GM13977 (cell line): ENCODE measurements around the gene WDR4.
A peak's percentile ranks its signal among the peaks of the same experiment; 100 is the strongest.

Experiments used
- DNase-seq: peaks from one replicate; pipeline ENCODE4 v3.0.0; 2012; ENCODE audit warnings: low spot score
- CTCF ChIP-seq: IDR thresholded peaks from 2 replicates; pipeline ENCODE4 v1.5.1; 2012; ENCODE audit warnings: mild to moderate bottlenecking, control low read depth; ENCODE audit not compliant: insufficient read depth; ENCODE audit errors: extremely low read depth, missing control alignments
- in situ Hi-C: fragments of 300-500 bp; cut with MboI; formaldehyde crosslinking; loops from one replicate; pipeline ENCODE4 v1.12.0; 2022; ENCODE audit warnings: low sequenced_read_pairs, low pct_unique_long_range_greater_than_20kb, mixed read lengths, inconsistent platforms; ENCODE audit not compliant: unreplicated experiment

WDR4 gene

DNA sequence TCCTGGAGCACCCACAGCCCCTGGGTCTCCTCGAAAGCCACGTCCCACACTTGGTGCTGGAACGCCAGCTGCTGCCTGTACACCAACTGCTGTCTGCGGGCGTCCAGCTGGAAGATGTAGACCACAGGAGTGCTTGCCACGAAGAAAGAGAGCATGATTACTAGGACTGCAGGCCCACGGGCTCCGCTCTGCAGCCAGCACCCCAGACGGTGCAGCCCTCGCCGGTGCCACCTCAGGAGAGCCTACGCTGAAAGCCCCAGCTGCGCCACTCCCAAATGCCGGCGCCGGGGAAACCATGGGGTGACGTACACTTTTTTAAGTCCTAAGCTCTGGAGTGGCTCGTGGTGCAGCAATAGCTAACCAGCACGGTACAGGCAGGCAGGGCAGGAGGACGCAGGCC lies 25.7 kb downstream of the WDR4 start:
- TF ChIP-seq CTCF: no peak
- DNase-seq: no peak
- in situ Hi-C loops: no loop called here

DNA sequence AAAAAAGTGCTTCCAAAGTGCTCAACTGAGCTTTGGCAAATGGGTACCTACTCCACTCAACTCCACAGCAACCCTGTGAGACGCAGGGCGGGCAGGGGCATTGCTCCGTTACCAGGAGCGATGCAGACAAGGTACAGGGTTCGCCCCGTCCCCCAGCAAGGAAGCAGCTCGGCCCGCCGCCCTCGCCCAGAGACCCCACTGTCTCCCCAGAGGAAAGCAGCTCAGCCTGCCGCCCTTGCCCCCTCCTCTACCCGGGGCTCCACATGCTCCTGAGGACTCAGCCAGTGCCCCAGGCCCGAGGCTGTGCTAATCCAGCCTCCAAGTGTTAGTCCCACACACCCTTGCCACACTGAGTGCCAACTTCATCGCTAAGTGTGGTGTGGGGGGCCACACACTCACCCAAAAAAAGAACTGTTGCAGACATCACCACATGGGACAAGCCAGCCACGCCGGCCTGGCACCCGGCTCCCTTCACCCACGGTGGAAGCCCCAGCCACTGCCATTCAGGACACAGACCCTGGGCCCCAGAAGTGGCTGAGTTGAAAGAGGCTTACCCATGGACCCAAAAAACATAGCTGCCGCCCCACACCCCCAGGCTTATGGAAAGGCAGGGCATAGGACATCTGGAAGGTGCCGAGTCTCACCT lies 26.3 kb downstream of the WDR4 start:
- TF ChIP-seq CTCF: no peak
- DNase-seq: no peak
- in situ Hi-C loops: no loop called here

DNA sequence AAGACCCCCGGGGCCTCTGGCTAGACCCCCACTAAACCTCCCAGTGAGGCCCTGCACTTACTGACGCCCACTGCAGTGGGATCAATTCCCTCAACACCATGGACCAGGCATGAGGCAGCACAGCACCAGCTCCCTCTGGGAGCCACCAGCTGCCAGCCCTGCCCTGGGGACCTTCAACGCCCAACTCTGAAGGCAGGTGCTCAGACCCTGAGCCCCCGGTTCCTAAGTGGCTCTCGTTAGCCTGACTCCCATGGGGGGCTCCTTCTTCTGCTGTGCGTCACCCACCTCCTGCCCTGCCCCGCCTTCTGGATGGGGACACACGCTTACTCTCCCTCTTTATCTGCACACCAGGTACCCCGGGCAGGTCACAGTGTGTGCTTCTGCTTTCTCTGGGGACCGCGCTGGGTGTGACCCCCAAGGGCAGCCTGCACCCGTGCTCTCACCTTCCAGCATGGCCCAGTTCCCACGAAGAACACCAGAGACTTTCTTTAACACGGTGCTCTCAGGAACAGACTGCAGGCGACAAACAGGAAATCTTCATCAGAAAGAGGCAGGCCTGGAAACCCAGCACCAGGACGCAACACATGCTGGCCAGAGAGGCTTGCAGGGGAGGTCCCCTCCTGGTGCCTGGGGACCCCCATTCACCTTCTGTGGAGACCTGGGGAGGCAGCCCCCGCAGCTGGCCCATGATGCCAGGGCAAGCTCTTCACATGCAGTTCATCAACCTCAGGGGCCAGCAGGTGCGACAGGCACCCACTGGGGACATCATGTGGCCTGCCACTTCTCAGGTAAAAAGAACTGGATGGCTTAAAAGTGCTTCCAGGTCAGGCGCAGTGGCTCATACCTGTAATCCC lies 27.3 kb downstream of the WDR4 start:
- in situ Hi-C loops: no loop called here
- no peak for TF ChIP-seq CTCF
- no peak for DNase-seq

DNA sequence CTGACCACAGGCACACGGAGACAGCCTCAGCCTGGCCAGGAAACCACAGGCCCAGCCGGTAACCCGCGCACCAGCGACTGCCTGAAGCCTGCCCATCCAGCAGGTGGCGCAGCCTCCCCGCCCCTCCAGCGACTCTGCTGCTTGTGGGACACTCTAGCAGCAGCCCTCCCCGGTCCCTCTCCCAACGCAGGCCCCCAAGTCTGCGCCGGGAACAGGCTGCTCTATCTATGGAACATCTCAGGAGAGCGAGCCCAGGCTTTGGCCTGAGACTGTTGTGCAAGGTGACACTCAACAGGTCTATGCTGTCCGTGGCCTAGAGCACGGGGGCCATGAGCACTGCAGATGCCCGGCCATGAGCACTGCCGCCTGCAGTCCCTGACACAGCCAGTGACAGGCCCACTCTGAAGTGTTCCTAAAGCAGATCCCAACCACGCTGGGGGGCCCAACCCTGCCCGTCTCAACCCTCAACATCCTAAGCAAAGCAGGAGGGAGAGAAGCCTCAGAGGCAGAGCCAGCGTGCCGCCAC lies 28.4 kb downstream of the WDR4 start:
- peak; percentile 67 for TF ChIP-seq CTCF
- in situ Hi-C loops: no loop called here
- peak; percentile 63 for DNase-seq

DNA sequence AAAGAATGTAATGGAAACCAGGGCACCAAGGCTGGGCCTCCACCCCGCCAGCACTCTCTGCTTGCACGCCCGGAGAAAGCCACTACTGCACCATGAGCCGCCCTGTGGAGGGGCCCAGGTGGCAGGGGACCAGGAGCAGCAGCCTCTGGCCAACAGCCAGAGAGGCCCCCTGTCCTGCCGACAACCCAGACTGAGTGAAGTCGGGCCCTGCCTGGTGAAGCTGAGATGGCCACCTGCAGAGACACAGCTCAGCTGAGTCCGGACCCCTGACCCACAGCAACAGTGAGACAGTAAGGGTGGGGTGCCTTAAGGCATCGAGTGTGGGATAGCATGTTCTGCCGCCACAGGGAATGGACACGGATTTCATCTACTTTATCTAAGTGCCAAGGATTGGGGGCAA lies 28.9 kb downstream of the WDR4 start:
- TF ChIP-seq CTCF: no peak
- in situ Hi-C loops: no loop called here
- no peak for DNase-seq

DNA sequence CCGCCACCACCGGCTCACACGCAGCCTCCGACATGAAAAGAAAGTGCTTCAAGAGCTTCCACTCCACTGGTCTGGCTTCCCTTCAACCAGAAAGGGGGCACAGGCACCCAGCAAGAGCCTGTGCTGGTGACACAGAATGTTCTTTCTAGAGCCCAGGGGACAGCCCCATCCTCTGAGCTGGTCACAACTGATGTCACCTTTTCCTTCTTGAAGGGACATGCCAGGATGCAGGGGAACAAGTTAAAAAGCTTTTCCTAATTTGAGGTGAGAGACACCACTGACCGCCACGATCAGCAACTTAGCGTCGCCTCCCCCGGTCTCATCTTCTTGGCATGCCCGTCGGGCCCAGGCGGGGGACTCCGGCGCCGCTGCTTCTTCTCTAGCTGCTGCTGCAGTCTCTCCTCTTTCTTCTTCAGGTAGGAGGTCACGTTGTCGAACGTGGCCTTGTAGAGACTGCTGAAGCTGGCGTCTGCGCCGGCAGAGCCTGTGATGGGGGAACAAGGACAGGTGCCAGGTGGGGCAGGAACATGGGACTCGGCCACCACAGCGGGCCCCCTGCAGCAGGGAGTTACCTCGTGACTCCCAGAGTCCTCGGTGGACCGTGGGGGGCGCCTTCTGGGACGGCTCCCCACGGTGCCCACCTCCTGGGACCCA lies 29.5 kb downstream of the WDR4 start:
- no peak for DNase-seq
- in situ Hi-C loops: no loop called here

More for the DNA sequence above, 29.5 kb downstream of the WDR4 start:
- TF ChIP-seq CTCF: no peak
